Activated CD4-positive, alpha-beta memory T cell treated with anti-CD3 and anti-CD28 coated beads, Interleukin-2, amount 10 ng/mL, durations not matched to agents 7 days and 5 days (primary cell): ENCODE data around the gene PDRG1. TPM values are rescaled to one million over a fixed set of nuclear protein-coding genes. Genes with fewer than 3 reads are reported as not detected.

Experiments used
- CTCF ChIA-PET: fragments of 350-600 bp; sonication (Branson Sonifier 250); formaldehyde crosslinking; loops from one replicate; lab custom pipeline; 2021; ENCODE audit warnings: antibody characterized with exemption, inconsistent platforms; lab: Charles Lee
- POLR2A ChIA-PET: fragments of 350-600 bp; sonication (Branson Sonifier 250); formaldehyde crosslinking; loops from one replicate; lab custom pipeline; 2021; ENCODE audit warnings: antibody characterized with exemption; lab: Charles Lee
- DNase-seq: peaks from one replicate; pipeline ENCODE4 v3.0.0-alpha.2; 2020
- H3K27ac Mint-ChIP-seq: one replicate; pipeline ENCODE4 v1.8.0; 2021; ENCODE audit warnings: mild to moderate bottlenecking, mixed read lengths
- H3K27me3 Mint-ChIP-seq: one replicate; pipeline ENCODE4 v1.8.0; 2021; ENCODE audit warnings: mixed read lengths
- H3K36me3 Mint-ChIP-seq: one replicate; pipeline ENCODE4 v1.8.0; 2021; ENCODE audit warnings: low read depth, mixed read lengths
- H3K4me1 Mint-ChIP-seq: one replicate; pipeline ENCODE4 v1.8.0; 2021; ENCODE audit warnings: mixed read lengths
- H3K4me3 Mint-ChIP-seq: one replicate; pipeline ENCODE4 v1.8.0; 2021; ENCODE audit warnings: mild to moderate bottlenecking, mixed read lengths
- H3K9me3 Mint-ChIP-seq: one replicate; pipeline ENCODE4 v1.8.0; 2021; ENCODE audit warnings: mixed read lengths
- total RNA-seq, 2 experiments: library from RNA; stranded (reverse); gene quantifications; one replicate each; pipeline ENCODE4 v1.2.3, GENCODE V29; 2021

PDRG1 gene
- total RNA-seq, 2 experiments from 2014 or later, result 10.8 TPM

- Mint-ChIP-seq H3K9me3 (no peaks in the 10 kb centered on the region), H3K27me3 (peaks cover 23% of the 10 kb centered on the region), H3K4me1 (peaks cover 2% of the 10 kb centered on the region), H3K27ac (no peak overlapping the region), H3K36me3 (peaks cover under 1% of the 10 kb centered on the region), H3K4me3 (no peak overlapping the region)
- DNase-seq, result no peak
- ChIA-PET CTCF (no interaction called here), POLR2A (no interaction called here)
Measured at GRCh38 chr20:31956556-31957526, 5.0 kb upstream of the PDRG1 start.

GRCh38 chr20:31954500-31954899, 2.7 kb upstream of the PDRG1 start:
- Mint-ChIP-seq H3K4me1 (peaks cover 23% of the 10 kb centered on the region), H3K9me3 (no peaks in the 10 kb centered on the region), H3K27ac (no peak overlapping the region), H3K36me3 (peaks cover 13% of the 10 kb centered on the region), H3K4me3 (no peak overlapping the region), H3K27me3 (peaks cover 20% of the 10 kb centered on the region)
- CTCF ChIA-PET, result interaction anchor here (1.9 kb wide), 1 partner anchor 74 kb away, joined by 5 read pairs; no protein-coding TSS in a partner anchor
- DNase-seq, result no peak
- POLR2A ChIA-PET, result no interaction called here

GRCh38 chr20:31953556-31954148, 1.8 kb upstream of the PDRG1 start:
- H3K27ac Mint-ChIP-seq, result no peak overlapping the region
- H3K9me3 Mint-ChIP-seq, result no peaks in the 10 kb centered on the region
- ChIA-PET CTCF (interaction anchor here (1.9 to 4.1 kb wide), 5 partner anchors 11 to 100 kb away, joined by 5 to 49 read pairs (median 16); partner anchors contain the start of gene XKR7), POLR2A (no interaction called here)
- no peak overlapping the region for H3K4me3 Mint-ChIP-seq
- peaks cover 20% of the 10 kb centered on the region for H3K36me3 Mint-ChIP-seq
- no peak for DNase-seq
- peaks cover 17% of the 10 kb centered on the region for H3K27me3 Mint-ChIP-seq
- H3K4me1 Mint-ChIP-seq, result peaks cover 28% of the 10 kb centered on the region

GRCh38 chr20:31951203-31951529, 680 bp downstream of the PDRG1 start:
- Mint-ChIP-seq H3K4me1 (peaks cover 29% of the 10 kb centered on the region), H3K9me3 (no peaks in the 10 kb centered on the region), H3K36me3 (peaks cover 42% of the 10 kb centered on the region), H3K27ac (peak overlapping the region; percentile 87), H3K4me3 (peak overlapping the region; percentile 96), H3K27me3 (peaks cover 5% of the 10 kb centered on the region)
- CTCF ChIA-PET, result interaction anchor here (0.8 to 4.1 kb wide), 22 partner anchors 8 to 585 kb away, joined by 3 to 49 read pairs (median 4); partner anchors contain the start of genes TM9SF4 and XKR7
- POLR2A ChIA-PET, result interaction anchor here (1.3 to 1.7 kb wide), 5 partner anchors 9 to 90 kb away, joined by 3 to 5 read pairs (median 5); partner anchors contain the start of gene XKR7
- no peak for DNase-seq

GRCh38 chr20:31949877-31950646, 1.8 kb downstream of the PDRG1 start:
- peak overlapping the region; percentile 96 for H3K4me3 Mint-ChIP-seq
- H3K36me3 Mint-ChIP-seq, result peaks cover 48% of the 10 kb centered on the region
- no peak for DNase-seq
- ChIA-PET CTCF (interaction anchor here (0.8 to 4.1 kb wide), 7 partner anchors 10 to 127 kb away, joined by 3 to 49 read pairs (median 6); no protein-coding TSS in a partner anchor), POLR2A (interaction anchor here (1.7 kb wide), 1 partner anchor 18 kb away, joined by 5 read pairs; the partner anchor contains the start of gene XKR7)
- H3K27me3 Mint-ChIP-seq, result peaks cover 2% of the 10 kb centered on the region
- no peaks in the 10 kb centered on the region for H3K9me3 Mint-ChIP-seq
- no peak overlapping the region for H3K27ac Mint-ChIP-seq
- peaks cover 29% of the 10 kb centered on the region for H3K4me1 Mint-ChIP-seq

- H3K27me3 Mint-ChIP-seq, result no peaks in the 10 kb centered on the region
- H3K27ac Mint-ChIP-seq, result no peak overlapping the region
- ChIA-PET POLR2A (interaction anchor here (0.7 kb wide), 1 partner anchor 284 kb away, joined by 3 read pairs; no protein-coding TSS in a partner anchor), CTCF (interaction anchor here (2.9 kb wide), 1 partner anchor 95 kb away, joined by 11 read pairs; no protein-coding TSS in a partner anchor)
- H3K36me3 Mint-ChIP-seq, result peaks cover 56% of the 10 kb centered on the region
- no peak for DNase-seq
- H3K9me3 Mint-ChIP-seq, result no peaks in the 10 kb centered on the region
- H3K4me1 Mint-ChIP-seq, result peaks cover 29% of the 10 kb centered on the region
- H3K4me3 Mint-ChIP-seq, result no peak overlapping the region
Measured at GRCh38 chr20:31948008-31948407, 3.8 kb downstream of the PDRG1 start.

GRCh38 chr20:31945785-31946184, 6.1 kb downstream of the PDRG1 start:
- H3K4me3 Mint-ChIP-seq, result no peak overlapping the region
- ChIA-PET CTCF (interaction anchor here (2.9 kb wide), 1 partner anchor 93 kb away, joined by 11 read pairs; no protein-coding TSS in a partner anchor), POLR2A (no interaction called here)
- H3K36me3 Mint-ChIP-seq, result peaks cover 54% of the 10 kb centered on the region
- no peak for DNase-seq
- H3K27me3 Mint-ChIP-seq, result no peaks in the 10 kb centered on the region
- H3K4me1 Mint-ChIP-seq, result peaks cover 19% of the 10 kb centered on the region
- H3K27ac Mint-ChIP-seq, result no peak overlapping the region
- H3K9me3 Mint-ChIP-seq, result no peaks in the 10 kb centered on the region

GRCh38 chr20:31945319-31945718, 6.5 kb downstream of the PDRG1 start:
- DNase-seq, result no peak
- no peak overlapping the region for H3K27ac Mint-ChIP-seq
- no peaks in the 10 kb centered on the region for H3K9me3 Mint-ChIP-seq
- H3K4me1 Mint-ChIP-seq, result peaks cover 14% of the 10 kb centered on the region
- H3K27me3 Mint-ChIP-seq, result no peaks in the 10 kb centered on the region
- ChIA-PET CTCF (no interaction called here), POLR2A (interaction anchor here (0.6 kb wide), 1 partner anchor 923 kb away, joined by 4 read pairs; no protein-coding TSS in a partner anchor)
- H3K36me3 Mint-ChIP-seq, result peaks cover 51% of the 10 kb centered on the region
- no peak overlapping the region for H3K4me3 Mint-ChIP-seq

- ChIA-PET POLR2A (no interaction called here), CTCF (interaction anchor here (3.4 kb wide), 1 partner anchor 9 kb away, joined by 16 read pairs; the partner anchor contains the start of gene PDRG1)
- Mint-ChIP-seq H3K4me1 (no peaks in the 10 kb centered on the region), H3K4me3 (no peak overlapping the region), H3K27me3 (no peaks in the 10 kb centered on the region), H3K36me3 (peaks cover 30% of the 10 kb centered on the region), H3K27ac (no peak overlapping the region), H3K9me3 (no peaks in the 10 kb centered on the region)
- no peak for DNase-seq
Measured at GRCh38 chr20:31943052-31943471, 8.8 kb downstream of the PDRG1 start.

- no peaks in the 10 kb centered on the region for H3K27me3 Mint-ChIP-seq
- DNase-seq, result no peak
- CTCF ChIA-PET, result interaction anchor here (1.2 to 1.3 kb wide), 2 partner anchors 11 to 12 kb away, joined by 3 to 5 read pairs; partner anchors contain the start of gene PDRG1
Measured at GRCh38 chr20:31939661-31940060, 12.2 kb downstream of the PDRG1 start.

GRCh38 chr20:31937820-31938219, 14.0 kb downstream of the PDRG1 start:
- H3K27ac Mint-ChIP-seq, result no peak overlapping the region
- POLR2A ChIA-PET, result no interaction called here
- H3K36me3 Mint-ChIP-seq, result no peaks in the 10 kb centered on the region
- H3K27me3 Mint-ChIP-seq, result no peaks in the 10 kb centered on the region
- H3K4me3 Mint-ChIP-seq, result no peak overlapping the region
- CTCF ChIA-PET, result interaction anchor here (0.8 to 1.1 kb wide), 2 partner anchors 13 to 14 kb away, joined by 3 to 5 read pairs; partner anchors contain the start of gene PDRG1
- no peaks in the 10 kb centered on the region for H3K9me3 Mint-ChIP-seq
- H3K4me1 Mint-ChIP-seq, result no peaks in the 10 kb centered on the region
- DNase-seq, result no peak

More at GRCh38 chr20:31939661-31940060, 12.2 kb downstream of the PDRG1 start:
- Mint-ChIP-seq H3K36me3 (peaks cover 4% of the 10 kb centered on the region), H3K27ac (no peak overlapping the region), H3K9me3 (no peaks in the 10 kb centered on the region), H3K4me1 (no peaks in the 10 kb centered on the region), H3K4me3 (no peak overlapping the region)
- POLR2A ChIA-PET, result no interaction called here

- no peaks in the 10 kb centered on the region for H3K9me3 Mint-ChIP-seq
- no peaks in the 10 kb centered on the region for H3K4me1 Mint-ChIP-seq
- H3K27ac Mint-ChIP-seq, result no peak overlapping the region
- no peak for DNase-seq
- ChIA-PET POLR2A (no interaction called here), CTCF (interaction anchor here (0.7 to 1.7 kb wide), 2 partner anchors 16 to 26 kb away, joined by 4 to 5 read pairs; partner anchors contain the start of gene PDRG1)
- no peak overlapping the region for H3K4me3 Mint-ChIP-seq
- H3K27me3 Mint-ChIP-seq, result peaks cover 1% of the 10 kb centered on the region
- no peaks in the 10 kb centered on the region for H3K36me3 Mint-ChIP-seq
Measured at GRCh38 chr20:31936420-31936819, 15.4 kb downstream of the PDRG1 start.
